Rectal smooth muscle tissue (tissue), 1 donor: ENCODE data around the gene NEURL1.

ENCODE experiments used
- H3K27ac ChIP-seq: one replicate; pipeline ENCODE4 v1.7.0; 2013; ENCODE audit warnings: low read depth, low read length, inconsistent platforms
- H3K27me3 ChIP-seq: one replicate; pipeline ENCODE4 v1.7.0; 2013; ENCODE audit warnings: low read length; ENCODE audit not compliant: control insufficient read depth, insufficient read depth
- H3K36me3 ChIP-seq: one replicate; pipeline ENCODE4 v1.7.0; 2013; ENCODE audit warnings: low read length; ENCODE audit not compliant: control insufficient read depth, insufficient read depth
- H3K4me1 ChIP-seq: one replicate; pipeline ENCODE4 v1.7.0; 2013; ENCODE audit warnings: low read length; ENCODE audit not compliant: control insufficient read depth, insufficient read depth
- H3K4me3 ChIP-seq: one replicate; pipeline ENCODE4 v1.7.0; 2013; ENCODE audit warnings: low read length
- H3K9ac ChIP-seq: one replicate; pipeline ENCODE4 v1.7.0; 2013; ENCODE audit warnings: low read length

The NEURL1 gene, protein sequence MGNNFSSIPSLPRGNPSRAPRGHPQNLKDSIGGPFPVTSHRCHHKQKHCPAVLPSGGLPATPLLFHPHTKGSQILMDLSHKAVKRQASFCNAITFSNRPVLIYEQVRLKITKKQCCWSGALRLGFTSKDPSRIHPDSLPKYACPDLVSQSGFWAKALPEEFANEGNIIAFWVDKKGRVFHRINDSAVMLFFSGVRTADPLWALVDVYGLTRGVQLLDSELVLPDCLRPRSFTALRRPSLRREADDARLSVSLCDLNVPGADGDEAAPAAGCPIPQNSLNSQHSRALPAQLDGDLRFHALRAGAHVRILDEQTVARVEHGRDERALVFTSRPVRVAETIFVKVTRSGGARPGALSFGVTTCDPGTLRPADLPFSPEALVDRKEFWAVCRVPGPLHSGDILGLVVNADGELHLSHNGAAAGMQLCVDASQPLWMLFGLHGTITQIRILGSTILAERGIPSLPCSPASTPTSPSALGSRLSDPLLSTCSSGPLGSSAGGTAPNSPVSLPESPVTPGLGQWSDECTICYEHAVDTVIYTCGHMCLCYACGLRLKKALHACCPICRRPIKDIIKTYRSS

GRCh38 chr10:103493362-103493915 is at the start of gene NEURL1:
NEURL1 (plus strand) TSS chr10:103493705; CDS start chr10:103494388, 683 bp downstream.
- no peaks in the 10 kb centered on the region for H3K4me1 ChIP-seq
- no peak within 1 kb of the TSS for H3K27ac ChIP-seq
- no peak within 1 kb of the TSS for H3K9ac ChIP-seq
- no peaks in the 10 kb centered on the region for H3K36me3 ChIP-seq
- peaks cover 10% of the 10 kb centered on the region for H3K27me3 ChIP-seq
- H3K4me3 ChIP-seq: peak within 1 kb of the TSS; percentile 52

- Histone ChIP-seq H3K9ac (no peak overlapping the region), H3K27me3 (no peaks in the 10 kb centered on the region), H3K27ac (no peak overlapping the region), H3K4me1 (no peaks in the 10 kb centered on the region), H3K4me3 (no peak overlapping the region), H3K36me3 (peaks cover 40% of the 10 kb centered on the region)
Observed at GRCh38 chr10:103444478-103444877, 49.0 kb upstream of the NEURL1 start.

- H3K4me3 ChIP-seq: no peak overlapping the region
- H3K4me1 ChIP-seq: no peaks in the 10 kb centered on the region
- H3K36me3 ChIP-seq: peaks cover 37% of the 10 kb centered on the region
- H3K27me3 ChIP-seq: no peaks in the 10 kb centered on the region
- H3K9ac ChIP-seq: no peak overlapping the region
- H3K27ac ChIP-seq: peak overlapping the region; percentile 50
Observed at GRCh38 chr10:103445366-103445765, 48.1 kb upstream of the NEURL1 start.

- Histone ChIP-seq H3K4me3 (no peak overlapping the region), H3K9ac (no peak overlapping the region), H3K4me1 (no peaks in the 10 kb centered on the region), H3K36me3 (peaks cover 37% of the 10 kb centered on the region), H3K27me3 (no peaks in the 10 kb centered on the region), H3K27ac (peak overlapping the region; percentile 50)
Observed at GRCh38 chr10:103445767-103446567, 47.5 kb upstream of the NEURL1 start.

- H3K27me3 ChIP-seq: no peaks in the 10 kb centered on the region
- H3K4me3 ChIP-seq: no peak overlapping the region
- no peaks in the 10 kb centered on the region for H3K4me1 ChIP-seq
- H3K36me3 ChIP-seq: peaks cover 33% of the 10 kb centered on the region
- H3K27ac ChIP-seq: no peak overlapping the region
- H3K9ac ChIP-seq: no peak overlapping the region
Observed at GRCh38 chr10:103447187-103447586, 46.3 kb upstream of the NEURL1 start.

- no peaks in the 10 kb centered on the region for H3K27me3 ChIP-seq
- no peaks in the 10 kb centered on the region for H3K4me1 ChIP-seq
- H3K9ac ChIP-seq: no peak overlapping the region
- H3K36me3 ChIP-seq: peaks cover 22% of the 10 kb centered on the region
- no peak overlapping the region for H3K27ac ChIP-seq
- H3K4me3 ChIP-seq: no peak overlapping the region
Observed at GRCh38 chr10:103448746-103449145, 44.8 kb upstream of the NEURL1 start.

DNA sequence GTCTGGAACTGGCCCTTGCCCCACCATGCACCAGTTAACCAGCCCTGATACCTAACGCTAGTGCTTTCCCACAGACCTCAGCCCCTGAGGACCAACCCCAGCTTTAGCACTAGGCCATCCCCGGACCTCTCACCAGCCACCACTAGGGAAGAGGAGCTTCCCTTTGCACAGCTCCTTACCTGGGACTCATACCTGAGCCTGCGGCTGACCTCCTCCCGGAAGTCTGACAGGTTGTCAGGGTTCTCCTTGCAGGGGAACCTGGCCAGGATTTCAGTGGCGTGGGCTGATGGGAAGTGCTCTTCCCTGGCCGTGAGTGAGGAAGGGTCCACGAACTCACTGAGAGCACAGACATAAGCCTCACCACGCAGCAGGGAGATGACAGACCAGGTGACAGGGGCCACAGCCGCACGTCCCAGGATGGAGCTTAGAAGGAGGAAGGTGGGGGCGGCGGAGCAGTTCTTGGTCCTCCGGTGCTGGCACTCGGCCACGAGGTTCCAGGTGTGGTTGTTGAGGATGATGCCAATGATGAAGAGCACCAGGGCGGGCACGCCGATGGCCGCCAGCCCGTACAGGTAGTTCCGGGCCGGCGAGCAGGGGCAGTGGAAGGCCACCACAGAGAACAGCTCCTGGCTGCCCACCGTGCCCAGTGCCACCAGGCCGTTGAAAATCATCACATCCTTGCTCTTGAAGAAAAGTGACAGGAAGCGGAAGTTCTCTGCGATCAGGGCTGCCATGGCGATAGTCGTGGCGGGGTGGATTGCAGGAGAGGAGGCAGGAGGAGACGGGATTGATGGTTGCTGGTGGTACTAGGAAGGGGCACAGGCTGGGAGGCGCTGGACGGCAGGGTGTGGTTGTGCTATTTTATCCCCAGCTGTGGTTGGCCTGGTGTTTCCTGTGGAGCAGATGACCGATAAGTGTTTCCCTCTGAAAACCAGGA is 44.0 kb upstream of the NEURL1 start:
- no peak overlapping the region for H3K27ac ChIP-seq
- H3K4me3 ChIP-seq: peak overlapping the region; percentile 82
- H3K9ac ChIP-seq: no peak overlapping the region
- H3K27me3 ChIP-seq: no peaks in the 10 kb centered on the region
- H3K36me3 ChIP-seq: peaks cover 15% of the 10 kb centered on the region
- no peaks in the 10 kb centered on the region for H3K4me1 ChIP-seq

DNA sequence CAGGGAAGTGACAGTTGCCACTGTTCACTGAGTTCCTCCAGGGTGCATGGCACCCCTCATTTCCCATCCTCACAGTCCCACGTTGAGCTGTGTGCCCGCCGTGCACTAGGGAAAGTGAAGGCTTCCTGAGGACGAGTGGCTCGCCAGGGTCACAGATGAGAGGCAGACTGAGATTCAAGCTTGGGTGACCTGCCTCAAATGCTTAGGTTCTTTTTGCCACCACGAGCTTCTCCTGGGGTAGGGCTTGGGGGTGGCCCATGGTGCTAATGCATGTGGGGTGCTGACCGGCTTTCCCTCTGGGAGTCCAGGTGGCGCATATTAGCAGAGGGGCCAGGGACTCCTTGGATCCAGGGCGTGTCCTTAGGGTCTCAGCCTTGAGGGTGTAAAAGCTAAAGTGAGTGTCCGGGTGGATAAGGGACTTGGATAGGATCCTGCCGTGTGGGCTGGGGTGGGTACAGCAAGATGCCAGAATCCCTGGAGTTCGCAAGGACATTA is 43.3 kb upstream of the NEURL1 start:
- no peak overlapping the region for H3K27ac ChIP-seq
- no peaks in the 10 kb centered on the region for H3K27me3 ChIP-seq
- no peaks in the 10 kb centered on the region for H3K4me1 ChIP-seq
- no peak overlapping the region for H3K9ac ChIP-seq
- peaks cover 8% of the 10 kb centered on the region for H3K36me3 ChIP-seq
- peak overlapping the region; percentile 82 for H3K4me3 ChIP-seq

GRCh38 chr10:103451091-103451813 is 42.3 kb upstream of the NEURL1 start:
- Histone ChIP-seq H3K4me1 (no peaks in the 10 kb centered on the region), H3K27ac (peak overlapping the region; percentile 71), H3K4me3 (peak overlapping the region; percentile 82), H3K36me3 (peaks cover 7% of the 10 kb centered on the region), H3K27me3 (no peaks in the 10 kb centered on the region), H3K9ac (peak overlapping the region; percentile 43)

DNA sequence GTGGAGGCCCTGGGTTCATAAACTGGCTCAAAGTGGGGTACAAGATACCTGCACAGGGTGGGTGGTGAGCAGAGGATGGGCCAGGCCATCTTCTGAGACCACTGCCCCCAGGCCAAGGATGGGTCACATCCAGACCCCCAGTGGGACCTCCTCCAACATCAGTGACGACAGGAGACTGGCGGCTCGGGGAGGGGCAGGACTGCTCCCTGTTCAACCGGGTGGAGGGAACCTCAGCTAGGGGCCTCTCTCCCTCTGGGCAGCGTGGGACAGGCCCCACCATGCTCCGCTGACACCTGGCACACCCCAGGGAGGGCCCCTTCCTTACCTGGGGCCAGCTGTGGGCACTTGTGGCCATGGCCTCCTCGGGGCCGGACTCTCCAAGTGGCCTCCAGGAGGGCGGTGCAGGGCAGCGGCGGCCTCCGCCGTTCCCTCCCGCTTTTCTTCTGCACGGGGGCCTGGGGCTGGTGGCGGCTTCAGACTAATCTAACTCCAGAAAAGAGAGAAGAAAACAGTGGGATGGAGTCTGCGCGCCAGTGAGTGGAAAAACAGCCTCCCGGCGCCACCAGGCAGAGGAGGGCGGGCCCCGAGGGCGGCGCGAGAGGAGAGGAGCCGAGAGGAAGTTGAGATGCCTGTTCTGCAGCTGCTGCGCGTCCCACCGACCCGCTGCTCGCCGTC is 41.5 kb upstream of the NEURL1 start, which contains the start of gene CALHM2:
Gene CALHM2, minus strand, starts transcription at position 540 of the 675 bp plus-strand sequence. CDS start 2,429 bp downstream, outside the sequence.
- H3K9ac ChIP-seq: peak within 1 kb of the TSS; percentile 43

More for the DNA sequence above, 41.5 kb upstream of the NEURL1 start, which contains the start of gene CALHM2:
- peak within 1 kb of the TSS; percentile 71 for H3K27ac ChIP-seq
- peak within 1 kb of the TSS; percentile 82 for H3K4me3 ChIP-seq
- no peaks in the 10 kb centered on the region for H3K4me1 ChIP-seq
- H3K36me3 ChIP-seq: peaks cover 7% of the 10 kb centered on the region
- no peaks in the 10 kb centered on the region for H3K27me3 ChIP-seq
